Stimulated activated CD8-positive, alpha-beta memory T cell treated with anti-CD3 and anti-CD28 coated beads, Interleukin-4, amount 100 ng/mL, for 48 hours (primary cell): ENCODE measurements around the gene CCDC127.
"Not testable (repeated sequence)": the region's sequence is repeated elsewhere in the genome, so short reads cannot be mapped to it uniquely, and the experiment has no call there.

Experiments used
- DNase-seq: peaks from one replicate; pipeline ENCODE4 v3.0.0-alpha.2; 2020

Gene CCDC127

GRCh38 chr5:231661-232060, 13.7 kb upstream of the CCDC127 start:
- no peak for DNase-seq

GRCh38 chr5:230711-231110, 12.8 kb upstream of the CCDC127 start:
- DNase-seq, result no peak

- DNase-seq, result no peak
Observed at GRCh38 chr5:228886-229285, 10.9 kb upstream of the CCDC127 start.

- DNase-seq, result not testable (repeated sequence)
Observed at GRCh38 chr5:227375-227774, 9.4 kb upstream of the CCDC127 start.

GRCh38 chr5:225334-225733, 7.4 kb upstream of the CCDC127 start:
- DNase-seq, result no peak

- no peak for DNase-seq
Observed at GRCh38 chr5:223791-224190, 5.8 kb upstream of the CCDC127 start.

GRCh38 chr5:222951-223715, 5.2 kb upstream of the CCDC127 start:
- not testable (repeated sequence) for DNase-seq

GRCh38 chr5:219991-220390, 2.0 kb upstream of the CCDC127 start:
- no peak for DNase-seq

GRCh38 chr5:219460-219863, 1.5 kb upstream of the CCDC127 start:
- peak; percentile 45 for DNase-seq

GRCh38 chr5:218457-219291, 721 bp upstream of the CCDC127 start:
- peak; percentile 52 for DNase-seq

GRCh38 chr5:216076-216475, 1.9 kb downstream of the CCDC127 start:
- DNase-seq, result not testable (repeated sequence)

GRCh38 chr5:215256-215655, 2.7 kb downstream of the CCDC127 start:
- DNase-seq, result peak; percentile 8

GRCh38 chr5:213803-214395, 4.1 kb downstream of the CCDC127 start:
- DNase-seq, result peak; percentile 21

GRCh38 chr5:208449-209114, 9.4 kb downstream of the CCDC127 start:
- DNase-seq, result no peak

- no peak for DNase-seq
Observed at GRCh38 chr5:207599-207998, 10.4 kb downstream of the CCDC127 start.

GRCh38 chr5:206927-207536, 10.9 kb downstream of the CCDC127 start:
- no peak for DNase-seq

GRCh38 chr5:206406-206805, 11.5 kb downstream of the CCDC127 start:
- DNase-seq, result no peak

- no peak for DNase-seq
Observed at GRCh38 chr5:204966-205670, 12.8 kb downstream of the CCDC127 start.

- DNase-seq, result no peak
Observed at GRCh38 chr5:204462-204861, 13.5 kb downstream of the CCDC127 start.

GRCh38 chr5:204001-204400, 14.0 kb downstream of the CCDC127 start:
- no peak for DNase-seq

- DNase-seq, result no peak
Observed at GRCh38 chr5:203246-203930, 14.6 kb downstream of the CCDC127 start.
